ENCODE data around the gene RCE1.

DNA sequence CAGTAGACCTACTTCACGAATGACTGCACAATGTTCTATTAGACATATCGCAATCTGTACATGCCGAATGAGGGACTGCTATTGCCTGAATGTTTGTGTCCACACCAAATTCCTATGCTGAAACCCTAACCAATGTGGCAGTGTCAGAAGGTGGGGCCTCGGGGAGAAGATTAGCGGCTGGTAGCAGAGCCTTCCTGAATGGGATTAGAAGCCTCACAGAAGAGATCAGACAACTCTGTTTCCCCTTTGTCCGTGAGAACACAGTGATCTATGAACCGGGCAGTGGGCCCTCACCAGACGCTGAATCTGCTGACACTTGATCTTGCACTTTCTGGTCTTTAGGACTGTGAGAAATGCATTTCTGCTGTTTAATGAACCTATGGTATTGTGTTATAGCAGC lies 46.7 kb downstream of the RCE1 start:
- no peak for TF ChIP-seq EZH2 (IDR thresholded peaks at IDR 0.05; ENCODE audit: borderline replicate concordance, low read length)
- no peak for TF ChIP-seq CTCF (conservative IDR thresholded peaks at IDR 0.05 in 1 of 2, IDR thresholded peaks at IDR 0.05 in 1 of 2; ENCODE audit: extremely low read depth in 1 of 2, insufficient read depth in 1 of 2, low read depth in 1 of 2, low read length in 2 of 2)

All from mammary epithelial cell (primary cell).